DMS 273 (cell line): ENCODE measurements around the gene FAM219A.
"Not testable (repeated sequence)": the region's sequence is repeated elsewhere in the genome, so short reads cannot be mapped to it uniquely, and the experiment has no call there.

Experiments used
- DNase-seq: peaks from one replicate; lab custom pipeline; 2025; ENCODE audit not compliant: unreplicated experiment; lab: John Stamatoyannopoulos, UW

The FAM219A gene

DNA sequence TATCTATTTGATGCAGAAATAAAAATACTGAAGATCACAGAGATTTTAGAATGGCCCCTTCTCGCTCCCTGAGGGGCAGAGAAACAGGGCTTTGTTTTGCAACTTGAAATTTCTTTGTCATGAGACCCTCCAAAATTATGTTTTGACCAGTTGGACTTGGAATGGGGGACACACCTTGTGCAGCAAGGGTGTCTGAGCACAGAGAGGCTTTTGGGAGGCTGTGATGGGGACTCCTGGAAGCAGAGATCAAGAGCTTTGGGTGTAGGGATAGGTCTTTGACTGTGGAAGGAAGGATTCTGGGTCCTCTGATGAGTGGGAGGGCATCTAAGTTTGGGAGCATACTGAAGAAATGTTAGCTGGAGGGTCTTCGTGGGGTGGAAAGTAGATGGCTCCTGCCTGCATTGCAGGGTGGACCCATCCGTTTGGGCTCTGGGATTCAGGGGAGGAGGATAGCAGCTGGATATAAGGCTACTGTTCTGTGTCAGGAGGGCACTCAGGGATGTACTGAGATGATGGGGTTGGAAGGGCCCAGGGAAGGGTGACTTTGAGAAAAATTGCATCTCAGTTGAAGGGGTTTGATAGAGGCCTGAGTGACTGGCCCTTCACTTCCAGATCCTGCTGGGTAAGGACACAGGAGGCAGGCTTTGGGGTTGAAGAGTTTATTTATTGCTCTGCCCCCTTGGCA lies 79.9 kb downstream of the FAM219A start:
- no peak for DNase-seq

DNA sequence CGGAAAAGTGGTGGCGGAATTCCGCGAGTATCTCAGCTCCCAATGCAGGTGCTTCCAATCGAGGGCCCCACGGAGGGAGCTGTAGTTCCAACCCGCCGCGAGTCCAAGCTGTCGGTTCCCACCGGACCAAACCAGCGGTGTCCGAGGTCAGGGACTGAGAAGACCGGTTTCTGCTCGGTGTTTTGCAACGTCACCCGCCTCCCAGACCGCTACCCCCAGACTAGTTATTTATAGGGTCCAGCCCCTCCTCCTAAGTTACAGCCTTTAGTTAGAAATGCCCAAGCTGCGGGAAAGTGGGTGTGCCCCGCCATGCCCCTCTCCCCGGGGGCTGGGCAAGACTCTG lies 81.0 kb downstream of the FAM219A start:
- no peak for DNase-seq

DNA sequence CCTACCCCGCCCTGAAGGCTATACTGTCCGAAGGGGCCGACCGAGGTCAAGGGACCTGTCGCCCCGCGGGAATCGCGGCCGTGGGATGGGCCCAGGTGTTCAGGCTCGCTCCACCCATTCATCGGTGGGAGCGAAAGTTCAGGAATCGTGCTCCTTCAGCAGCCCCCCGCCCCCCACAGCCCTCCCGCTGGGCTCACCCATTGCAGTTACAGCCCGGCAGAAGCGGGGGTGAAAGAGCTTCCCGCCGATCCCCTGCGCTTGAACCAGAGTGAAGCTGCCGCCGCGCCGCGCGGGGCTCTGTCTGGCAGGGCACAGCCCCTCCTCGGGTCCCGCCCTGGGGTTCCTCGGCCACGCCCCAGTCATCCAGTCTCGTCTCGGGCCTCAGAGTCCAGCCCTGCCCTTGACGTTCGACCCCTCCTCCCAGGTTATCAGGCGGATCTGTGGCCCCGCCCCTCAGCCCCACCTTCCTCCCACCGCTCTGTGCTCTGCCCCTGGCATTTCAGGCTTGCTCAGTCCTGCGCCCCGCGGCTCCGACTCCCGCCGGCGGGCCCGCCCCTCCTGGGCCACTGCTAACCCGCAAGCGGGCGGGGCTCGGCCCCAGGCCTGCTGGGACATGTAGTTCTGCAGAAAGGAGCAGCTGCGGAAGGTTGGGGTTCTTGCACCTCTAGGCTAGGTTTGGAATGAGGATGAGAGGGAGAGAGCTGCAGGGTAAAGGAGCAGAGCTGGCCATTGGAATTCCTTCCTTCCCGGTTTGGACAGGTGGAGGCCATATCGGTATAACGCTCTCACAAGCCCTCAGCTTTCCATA lies 81.6 kb downstream of the FAM219A start, which contains the start of gene MYORG:
TSS of gene MYORG (minus strand) at position 303 of the 808 bp plus-strand sequence. CDS start 3,955 bp downstream, outside the sequence.
- DNase-seq, result peak; percentile 97

DNA sequence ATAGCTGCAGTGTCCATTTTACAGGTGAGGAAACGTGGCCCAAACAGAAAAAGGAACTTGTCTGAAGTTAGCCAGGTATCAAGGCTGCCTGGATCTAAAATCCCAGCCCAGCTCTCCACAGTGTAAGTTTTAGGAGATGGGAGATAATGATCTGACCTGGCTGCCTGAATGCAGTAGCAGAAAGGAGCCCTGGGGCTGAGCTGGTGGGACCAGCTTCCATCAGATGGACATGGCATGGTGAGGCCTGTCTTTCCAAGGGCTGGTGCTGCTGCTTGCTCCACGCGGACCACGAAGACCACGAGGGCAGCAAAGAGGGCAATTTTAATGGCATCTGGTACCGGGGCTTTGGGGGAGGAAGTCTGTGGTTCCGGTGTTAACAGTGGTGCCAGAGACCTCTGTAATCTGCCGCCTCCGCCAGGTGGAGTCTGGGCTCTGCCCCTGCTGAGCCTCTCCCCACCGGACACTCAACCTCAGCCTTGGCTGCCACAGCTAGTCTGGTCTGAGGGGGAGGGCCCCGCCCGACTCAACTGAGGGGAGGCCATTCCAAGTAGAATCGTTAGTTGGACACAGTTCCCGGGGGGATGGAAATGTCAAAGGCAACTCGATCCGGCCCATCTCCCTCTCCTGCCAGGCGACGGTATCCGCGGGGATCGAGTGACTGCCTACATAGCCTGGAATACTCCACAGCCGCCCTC lies 82.3 kb downstream of the FAM219A start:
- DNase-seq, result peak; percentile 62

DNA sequence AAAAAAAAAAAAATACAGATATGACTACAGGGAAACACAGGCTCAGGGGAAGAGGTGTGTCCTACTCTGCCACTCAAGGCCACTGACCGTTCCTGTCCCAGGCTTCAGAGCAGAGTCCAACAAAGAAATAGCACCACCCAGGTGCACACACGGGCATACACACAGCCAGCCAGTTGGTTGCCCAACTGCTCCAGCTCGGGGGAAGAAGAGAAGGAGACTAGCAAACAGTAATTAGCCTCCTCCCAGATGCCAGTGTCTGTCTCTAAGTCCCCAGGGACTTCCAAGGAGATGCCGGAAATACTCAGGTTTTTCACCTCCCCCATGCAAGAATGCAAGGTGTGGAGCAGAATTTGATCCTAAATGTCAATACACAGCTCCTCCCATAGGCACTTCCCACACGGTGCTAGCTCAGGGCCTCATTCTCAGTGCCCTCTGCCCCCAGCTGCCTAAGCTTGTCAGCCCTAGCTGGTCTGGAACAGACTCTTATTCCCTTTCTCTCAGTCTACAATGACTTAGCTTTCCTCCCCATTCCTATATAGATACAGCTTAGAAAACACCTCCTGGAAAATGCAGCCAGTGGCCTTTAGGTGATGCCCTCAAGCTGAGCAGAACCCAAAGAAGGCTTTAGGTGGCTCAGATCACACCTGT lies 83.3 kb downstream of the FAM219A start:
- DNase-seq, result peak; percentile 69

DNA sequence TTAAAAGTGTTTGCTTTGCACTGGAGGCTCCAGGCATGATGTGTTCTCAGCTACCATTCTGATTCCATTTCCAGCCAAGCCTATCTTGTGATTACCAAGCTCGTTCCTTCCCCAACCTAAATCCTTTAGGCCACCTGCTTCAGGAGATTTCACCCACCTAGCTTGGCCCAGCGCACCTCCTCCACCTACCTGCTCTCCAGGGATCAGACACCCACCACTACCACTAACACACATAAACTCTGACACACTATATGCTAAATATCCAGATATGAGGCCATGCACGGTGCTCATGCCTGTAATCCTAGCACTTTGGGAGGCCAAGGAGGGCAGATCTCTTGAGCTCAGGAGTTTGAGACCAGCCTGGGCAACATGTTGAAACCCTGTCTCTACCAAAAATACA lies 84.0 kb downstream of the FAM219A start:
- DNase-seq, result no peak

DNA sequence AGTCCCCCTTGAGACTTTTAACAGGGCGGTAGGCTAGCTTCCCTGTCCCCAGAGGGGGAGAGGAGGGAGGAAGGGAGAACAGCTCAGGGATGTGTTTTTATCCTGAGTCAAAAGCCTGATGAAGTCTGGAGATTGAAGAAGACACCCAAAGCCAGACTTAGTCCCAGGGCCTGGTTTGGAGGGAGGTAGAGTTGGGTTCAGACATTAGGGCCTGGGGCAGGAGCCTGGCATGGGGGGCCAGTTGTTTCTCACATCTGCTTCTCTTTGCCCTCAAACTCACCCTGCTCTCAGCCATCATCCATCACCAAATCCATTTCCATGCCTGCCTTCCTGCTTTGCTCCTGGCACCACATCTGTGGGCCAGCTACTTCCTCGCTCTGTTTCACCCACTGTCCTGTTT lies 84.6 kb downstream of the FAM219A start:
- no peak for DNase-seq

DNA sequence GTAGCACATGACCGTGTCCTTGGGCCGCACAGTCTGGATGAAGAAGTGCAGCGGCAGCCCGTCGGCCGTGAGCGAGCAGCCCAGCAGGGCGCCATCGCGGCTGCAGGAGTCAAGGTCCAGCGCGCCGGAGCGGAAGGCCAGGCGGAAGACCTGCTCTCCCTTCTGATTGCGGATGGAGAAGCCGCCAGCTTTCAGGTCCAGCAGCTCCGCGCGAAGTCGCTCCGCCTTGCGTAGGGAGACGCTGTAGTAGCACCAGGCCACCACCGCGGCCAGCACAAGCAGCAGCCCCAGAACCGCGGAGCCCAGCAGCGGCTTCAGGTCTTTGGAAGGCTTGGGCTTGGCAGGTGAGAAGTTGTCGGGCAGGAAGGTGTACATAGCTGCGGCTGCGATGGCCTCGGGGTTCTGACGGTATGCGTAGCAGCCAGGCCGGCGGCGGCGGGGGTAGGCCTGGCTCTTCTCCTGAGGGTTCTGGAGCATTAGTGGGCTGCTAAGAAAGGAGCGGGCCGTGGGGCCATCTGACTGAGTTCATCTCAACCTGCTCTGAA lies 85.8 kb downstream of the FAM219A start:
- DNase-seq, result no peak

DNA sequence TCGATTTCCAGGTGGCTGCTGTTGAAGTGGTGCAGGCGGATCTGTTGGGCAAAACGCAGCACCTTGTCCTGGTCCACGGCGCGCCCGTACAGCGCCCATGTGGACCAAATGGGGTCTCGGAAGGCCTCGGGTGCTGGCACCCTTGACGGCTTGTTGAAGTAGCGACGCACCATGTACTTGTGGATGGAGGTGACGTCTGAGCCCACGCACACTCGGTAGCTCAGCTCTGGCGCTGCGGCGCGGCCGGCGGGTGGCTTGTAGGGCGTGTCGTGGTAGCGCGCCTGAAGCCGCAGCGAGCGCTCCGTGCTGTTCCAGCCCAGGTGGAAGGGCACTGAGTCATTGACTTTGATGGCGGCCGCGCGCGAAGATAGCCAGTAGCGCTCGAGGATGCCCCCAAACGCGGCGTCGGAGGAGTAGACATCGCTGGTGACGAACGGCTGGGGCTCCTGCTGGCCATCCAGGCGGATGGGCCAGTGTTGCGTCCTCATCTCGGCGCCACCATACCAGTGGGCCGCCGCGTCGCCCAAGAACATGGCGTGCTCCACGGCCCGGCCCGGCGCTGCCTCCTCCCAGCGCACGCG lies 86.4 kb downstream of the FAM219A start:
- DNase-seq, result no peak

DNA sequence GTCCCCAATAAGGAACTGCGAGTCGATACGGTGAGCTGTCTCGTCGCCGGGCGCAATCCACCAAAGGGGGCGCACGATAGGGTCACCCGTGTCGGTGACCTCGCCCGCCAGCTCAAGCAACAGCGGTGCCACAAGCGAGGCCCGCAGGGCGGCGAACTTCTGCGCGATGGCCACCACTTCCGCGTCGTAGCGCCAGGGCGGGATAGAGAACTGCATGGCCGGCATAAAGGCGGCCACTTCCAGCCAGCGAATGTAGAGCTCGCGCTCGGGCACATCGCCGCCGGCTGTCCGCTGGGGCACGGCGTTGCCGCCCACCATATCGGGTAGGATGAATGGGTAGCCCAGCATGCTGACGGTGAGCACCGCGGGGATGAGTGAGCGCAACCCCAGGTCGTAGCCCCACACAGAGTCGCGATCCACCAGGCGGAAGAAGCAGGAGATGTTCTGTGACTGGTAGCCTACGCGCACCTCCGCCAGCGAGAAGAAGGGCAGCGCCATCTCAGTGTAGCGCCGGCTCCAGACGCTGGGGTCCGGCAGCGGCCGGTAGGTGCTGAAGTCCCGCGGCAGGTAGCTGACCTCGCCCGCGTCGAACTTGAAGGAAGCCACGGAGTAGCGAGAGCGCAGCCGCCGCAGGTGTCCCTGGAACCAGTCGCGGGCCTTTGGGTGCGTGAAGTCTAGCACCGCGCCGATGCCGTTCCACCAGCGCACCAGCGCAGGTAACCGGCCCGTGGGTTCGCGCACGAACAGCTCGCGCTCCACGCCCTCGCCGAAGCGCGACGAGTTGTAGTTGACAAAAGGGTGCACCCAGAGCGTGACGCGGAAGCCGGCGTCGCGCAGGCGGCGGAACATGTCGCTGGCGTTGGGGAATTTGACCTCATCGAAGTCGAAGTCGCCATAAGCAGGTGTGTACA lies 87.1 kb downstream of the FAM219A start:
- no peak for DNase-seq

DNA sequence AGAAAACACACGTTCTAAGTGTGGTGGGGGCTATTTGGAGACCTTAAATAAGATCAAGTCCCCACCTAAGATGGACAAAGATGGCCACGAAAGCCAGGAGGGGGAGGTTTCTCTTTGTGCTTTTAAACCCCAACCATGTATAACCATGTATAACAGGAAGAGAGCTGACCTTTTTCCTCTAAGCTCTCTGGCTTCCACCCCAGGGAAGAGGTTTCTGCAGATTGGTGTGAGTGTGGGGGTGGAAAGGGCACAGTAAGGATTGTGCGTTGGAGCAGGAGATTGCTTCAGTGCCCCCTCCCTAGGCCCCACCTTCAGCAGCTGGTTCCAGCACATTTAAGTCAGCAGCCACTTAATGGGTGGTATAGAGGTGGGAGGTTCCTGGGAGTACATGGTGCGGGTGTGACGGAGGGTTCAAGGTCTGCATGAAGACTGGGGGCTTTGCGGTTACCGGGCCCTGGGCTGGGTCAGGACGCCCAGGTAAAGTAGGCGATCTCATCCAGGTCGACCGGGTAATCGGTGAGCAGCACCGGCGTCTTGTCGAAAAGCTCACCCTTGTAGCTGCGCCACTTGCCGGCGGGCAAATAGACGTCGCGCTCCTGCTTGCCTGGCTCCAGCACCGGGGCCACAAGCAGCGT lies 87.9 kb downstream of the FAM219A start:
- no peak for DNase-seq

DNA sequence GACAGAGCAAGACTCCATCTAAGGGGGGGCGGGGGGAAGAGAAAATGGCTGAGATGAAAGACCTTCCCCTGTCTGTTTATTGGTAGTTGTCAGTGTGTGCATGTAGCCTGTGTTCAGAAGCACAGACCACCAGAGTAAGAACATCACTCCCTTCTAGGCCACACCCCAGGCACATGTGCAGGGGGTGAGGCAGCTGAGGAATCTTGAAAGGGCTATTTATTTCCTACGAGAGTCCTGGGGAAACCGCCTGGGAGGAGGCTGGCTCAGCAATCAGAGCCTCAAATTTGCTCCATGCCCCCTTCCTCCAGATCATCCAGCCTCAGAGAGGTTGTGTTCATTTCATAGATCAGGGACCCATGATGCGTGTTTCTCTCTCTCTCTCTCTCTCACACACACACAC lies 88.7 kb downstream of the FAM219A start:
- no peak for DNase-seq

DNA sequence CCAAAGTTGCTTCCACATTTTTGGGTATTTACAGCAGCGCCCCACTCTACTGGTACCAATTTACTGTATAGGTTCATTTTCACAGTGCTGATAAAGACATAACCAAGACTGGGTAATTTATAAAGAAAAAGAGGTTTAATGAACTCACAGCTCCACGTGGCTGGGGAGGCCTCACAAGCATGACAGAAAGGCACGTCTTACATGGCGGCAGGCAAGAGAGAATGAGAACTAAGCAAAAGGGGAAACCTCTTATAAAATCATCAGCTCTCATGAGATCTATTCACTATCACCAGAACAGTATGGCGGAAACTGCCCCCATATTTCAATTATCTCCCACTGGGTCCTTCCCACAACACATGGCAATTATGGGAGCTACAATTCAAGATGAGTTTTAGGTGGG lies 89.6 kb downstream of the FAM219A start:
- not testable (repeated sequence) for DNase-seq

DNA sequence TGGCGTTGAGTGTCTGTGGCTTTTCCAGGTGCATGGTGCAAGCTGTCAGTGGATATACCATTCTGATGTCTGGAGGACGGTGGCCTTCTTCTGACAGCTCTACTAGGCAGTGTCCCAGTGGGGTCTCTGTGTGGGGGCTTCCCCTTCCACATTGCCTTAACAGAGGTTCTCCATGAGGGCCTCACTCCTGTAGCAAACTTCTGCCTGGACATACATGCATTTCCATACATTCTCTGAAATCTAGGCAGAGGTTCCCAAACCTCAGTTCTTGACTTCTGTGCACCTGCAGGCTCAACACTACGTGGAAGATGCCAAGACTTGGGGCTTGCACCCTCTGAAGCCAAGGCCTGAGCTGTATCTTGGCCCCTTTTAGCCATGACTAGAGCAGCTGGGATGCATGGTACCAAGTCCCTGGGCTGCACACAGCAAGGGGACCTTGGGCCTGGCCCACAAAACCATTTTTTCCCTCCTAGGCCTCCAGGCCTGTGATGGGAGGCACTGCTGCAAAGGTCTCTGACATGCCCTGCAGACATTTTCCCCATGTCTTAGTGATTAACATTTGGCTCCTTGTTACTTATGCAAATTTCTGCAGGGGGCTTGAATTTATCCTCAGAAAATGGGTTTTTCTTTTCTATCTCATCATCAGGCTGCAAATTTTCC lies 90.5 kb downstream of the FAM219A start:
- DNase-seq, result not testable (repeated sequence)

DNA sequence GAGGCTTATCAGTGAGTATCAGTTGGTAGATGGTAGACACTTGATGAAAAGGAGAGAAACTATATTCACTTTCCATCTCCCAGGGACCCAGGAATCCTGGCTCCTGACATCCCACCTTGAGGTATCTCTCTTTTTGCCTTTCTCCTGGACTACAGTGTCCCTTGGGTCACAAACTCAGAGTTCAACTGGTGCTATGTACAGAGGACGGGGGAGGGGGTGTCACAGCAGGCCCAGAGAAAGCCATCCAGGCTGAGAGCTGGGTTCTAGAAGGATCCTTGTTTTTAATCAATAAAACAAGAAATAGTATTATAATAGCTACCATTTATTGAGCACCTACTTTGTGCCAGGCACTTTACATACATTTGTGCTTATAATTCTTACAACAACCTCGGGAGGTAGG lies 92.0 kb downstream of the FAM219A start:
- no peak for DNase-seq

DNA sequence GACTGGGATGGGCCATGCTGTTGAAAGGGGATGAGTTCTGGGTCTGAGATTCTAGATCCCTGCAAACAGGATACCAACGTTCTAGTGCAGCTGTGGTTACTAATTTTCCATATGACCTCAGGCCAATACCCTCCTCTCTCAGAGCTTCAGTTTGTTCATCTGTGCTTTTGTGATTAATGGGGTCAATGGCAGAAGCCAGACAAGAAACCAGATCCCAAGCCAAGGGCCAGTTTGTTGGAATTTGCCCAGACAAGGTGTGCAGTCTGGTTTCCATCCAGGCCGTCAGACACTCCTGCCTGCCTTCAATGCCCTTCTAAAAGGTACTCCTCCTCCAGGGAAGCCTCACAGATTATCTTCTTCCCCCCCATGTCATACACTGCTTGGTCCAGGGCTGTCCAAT lies 93.1 kb downstream of the FAM219A start:
- no peak for DNase-seq

DNA sequence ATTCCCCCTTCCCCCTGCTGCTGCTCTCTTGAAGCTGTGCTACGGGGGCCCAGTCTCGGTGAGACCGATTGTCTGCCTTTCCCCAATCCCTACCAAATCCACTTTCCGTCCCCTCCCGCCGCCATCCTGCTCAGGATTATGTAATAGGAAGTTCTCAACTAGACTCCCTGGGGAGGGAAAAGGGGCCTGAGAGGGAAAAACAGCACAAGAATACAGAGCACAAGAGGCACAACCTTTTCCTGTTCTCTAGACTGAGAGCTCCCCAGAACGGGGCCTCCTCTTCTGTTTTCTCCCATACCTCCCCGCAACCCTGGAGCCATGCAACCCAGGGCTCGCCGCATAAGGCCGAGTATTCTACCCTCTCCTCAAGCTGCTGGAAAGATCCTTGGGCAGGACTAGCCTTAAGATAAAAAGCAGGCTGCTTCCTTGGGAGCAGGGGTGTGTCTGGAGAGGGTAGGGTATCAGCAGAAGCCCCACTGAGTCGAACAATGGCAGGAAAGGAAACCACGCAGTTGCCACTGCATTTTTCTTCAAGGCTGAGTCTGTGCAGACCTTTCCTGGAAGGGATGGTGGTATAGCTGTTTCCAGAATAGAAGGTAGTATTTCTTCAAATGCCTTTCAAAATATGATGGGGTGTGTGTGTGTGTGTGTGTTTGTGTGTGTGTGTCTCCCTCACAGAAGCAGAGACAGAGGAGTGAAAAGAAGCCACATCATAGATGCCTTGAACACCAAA lies 94.6 kb downstream of the FAM219A start:
- DNase-seq, result no peak

DNA sequence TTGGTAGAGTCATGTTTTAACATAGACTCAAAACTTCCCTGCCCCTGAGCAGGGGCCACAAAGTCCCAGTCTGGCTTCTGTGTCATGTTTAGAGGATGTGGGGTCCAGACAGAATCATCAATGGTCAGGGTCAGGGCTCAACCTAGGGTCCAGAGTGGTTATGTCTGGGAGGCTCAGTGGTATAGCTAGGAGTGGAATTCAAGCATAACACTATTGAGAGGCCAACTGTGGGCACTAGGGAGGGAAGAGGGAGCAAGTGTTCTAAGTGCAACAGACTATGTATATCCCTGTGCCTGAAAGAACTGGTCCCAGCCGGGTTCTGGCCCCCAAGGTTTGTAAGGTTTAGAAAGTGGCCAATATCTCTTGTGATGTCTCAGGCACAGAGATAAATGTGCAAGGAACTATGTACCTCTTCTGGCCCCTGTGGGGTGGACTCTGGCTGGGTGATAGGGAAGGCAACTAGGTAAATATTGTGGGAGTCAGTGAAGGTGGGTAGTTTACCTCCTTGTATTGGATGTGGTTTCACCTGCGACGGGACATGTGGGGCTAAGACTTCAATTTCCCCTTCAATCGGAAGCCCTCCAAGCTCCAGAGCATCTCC lies 95.7 kb downstream of the FAM219A start:
- no peak for DNase-seq
